HEK293 (cell line): ENCODE measurements around the gene RRP1.

ENCODE experiments used
- CTCF ChIA-PET: fragments of 350-600 bp; formaldehyde crosslinking; extraction: SDS; loops from one replicate; lab custom pipeline; 2021; ENCODE audit warnings: antibody characterized with exemption; lab: Yijun Ruan, JAX
- POLR2A ChIA-PET: fragments of 300-600 bp; formaldehyde crosslinking; extraction: SDS; loops from one replicate; lab custom pipeline; 2020; ENCODE audit warnings: antibody characterized with exemption, inconsistent platforms; lab: Yijun Ruan, JAX
- H3K27ac ChIP-seq: fragments of 200-500 bp; sonication (Bioruptor generic); 2 replicates; pipeline ENCODE4 v1.5.1; 2014; ENCODE audit warnings: low read depth, low read length, control low read depth, inconsistent platforms; ENCODE audit errors: extremely low read depth
- H3K36me3 ChIP-seq, 2 experiments: fragments of 200-500 bp in 1 of 2; sonication (Bioruptor generic) in 1 of 2; 1 replicate in 1 of 2; 2 replicates in 1 of 2; pipeline ENCODE4 v1.5.1; 2014 to 2017; ENCODE audit warnings: inconsistent platforms in 2 of 2, low read length in 2 of 2; ENCODE audit not compliant: control insufficient read depth in 2 of 2, insufficient read depth in 1 of 2
- H3K4me1 ChIP-seq: fragments of 200-500 bp; sonication (Bioruptor generic); 2 replicates; pipeline ENCODE4 v1.5.1; 2014; ENCODE audit warnings: mild to moderate bottlenecking, low read length, inconsistent platforms; ENCODE audit not compliant: control insufficient read depth, insufficient read depth
- H3K4me3 ChIP-seq: 2 replicates; pipeline ENCODE4 v1.5.1; 2011; ENCODE audit warnings: low read depth, mild to moderate bottlenecking, control low read depth, low read length, moderate library complexity
- H3K9me3 ChIP-seq: fragments of 200-500 bp; sonication (Bioruptor generic); 2 replicates; pipeline ENCODE4 v1.5.1; 2014; ENCODE audit warnings: low read depth, low read length, inconsistent platforms; ENCODE audit not compliant: control insufficient read depth, insufficient read depth
- BCL11A ChIP-seq: fragments of 450-650 bp; formaldehyde crosslinking; IDR thresholded peaks from 2 replicates; pipeline ENCODE4 v1.5.1; 2016; ENCODE audit warnings: low read depth, missing biosample characterization, missing genetic modification characterization
- BCL11B ChIP-seq: fragments of 450-650 bp; formaldehyde crosslinking; IDR thresholded peaks from 2 replicates; pipeline ENCODE4 v1.5.1; 2016; ENCODE audit warnings: low read depth, missing biosample characterization, missing genetic modification characterization
- GLI4 ChIP-seq: fragments of 450-650 bp; formaldehyde crosslinking; IDR thresholded peaks from 2 replicates; pipeline ENCODE4 v1.5.1; 2016; ENCODE audit warnings: missing biosample characterization, missing genetic modification characterization
- GLIS1 ChIP-seq: fragments of 450-650 bp; formaldehyde crosslinking; IDR thresholded peaks from 2 replicates; pipeline ENCODE4 v1.5.1; 2016; ENCODE audit warnings: missing biosample characterization, missing genetic modification characterization
- IKZF3 ChIP-seq: fragments of 450-650 bp; IDR thresholded peaks from 2 replicates; pipeline ENCODE4 v1.5.0; 2018; ENCODE audit warnings: missing biosample characterization, mild to moderate bottlenecking, missing genetic modification characterization, moderate library complexity
- PRDM10 ChIP-seq: fragments of 450-650 bp; formaldehyde crosslinking; IDR thresholded peaks from 2 replicates; pipeline ENCODE4 v1.5.1; 2016; ENCODE audit warnings: missing biosample characterization, missing genetic modification characterization
- PRDM4 ChIP-seq: fragments of 450-650 bp; formaldehyde crosslinking; IDR thresholded peaks from 2 replicates; pipeline ENCODE4 v1.5.1; 2017; ENCODE audit warnings: missing biosample characterization, missing genetic modification characterization
- RBAK ChIP-seq: fragments of 450-650 bp; formaldehyde crosslinking; IDR thresholded peaks from 2 replicates; pipeline ENCODE4 v1.5.1; 2016; ENCODE audit warnings: missing biosample characterization, missing genetic modification characterization
- WT1 ChIP-seq: fragments of 450-650 bp; formaldehyde crosslinking; IDR thresholded peaks from 2 replicates; pipeline ENCODE4 v1.5.1; 2016; ENCODE audit warnings: missing biosample characterization, missing genetic modification characterization
- YY1 ChIP-seq: fragments of 450-650 bp; formaldehyde crosslinking; IDR thresholded peaks from 2 replicates; pipeline ENCODE4 v1.5.1; 2018; ENCODE audit warnings: missing biosample characterization, missing genetic modification characterization
- ZBTB17 ChIP-seq: fragments of 450-650 bp; formaldehyde crosslinking; IDR thresholded peaks from 2 replicates; pipeline ENCODE4 v1.5.1; 2016; ENCODE audit warnings: missing biosample characterization, missing genetic modification characterization
- ZFP3 ChIP-seq: fragments of 450-650 bp; formaldehyde crosslinking; IDR thresholded peaks from 2 replicates; pipeline ENCODE4 v1.5.1; 2016; ENCODE audit warnings: low read depth, missing biosample characterization, missing genetic modification characterization
- ZNF146 ChIP-seq: fragments of 450-650 bp; formaldehyde crosslinking; IDR thresholded peaks from 2 replicates; pipeline ENCODE4 v1.5.1; 2016; ENCODE audit warnings: missing biosample characterization, missing genetic modification characterization
- ZNF184 ChIP-seq: fragments of 450-650 bp; IDR thresholded peaks from 2 replicates; pipeline ENCODE4 v1.5.1; 2018; ENCODE audit warnings: missing biosample characterization, mild to moderate bottlenecking, missing genetic modification characterization
- ZNF266 ChIP-seq: fragments of 450-650 bp; formaldehyde crosslinking; IDR thresholded peaks from 2 replicates; pipeline ENCODE4 v1.5.1; 2016; ENCODE audit warnings: missing biosample characterization, missing genetic modification characterization, low read depth
- ZNF530 ChIP-seq: fragments of 450-650 bp; formaldehyde crosslinking; IDR thresholded peaks from 2 replicates; pipeline ENCODE4 v1.5.1; 2016; ENCODE audit warnings: low read depth, missing biosample characterization, missing genetic modification characterization
- ZNF549 ChIP-seq: fragments of 450-650 bp; IDR thresholded peaks from 2 replicates; pipeline ENCODE4 v1.5.1; 2018; ENCODE audit warnings: missing biosample characterization, missing genetic modification characterization, mild to moderate bottlenecking, inconsistent platforms, moderate library complexity
- ZNF560 ChIP-seq: fragments of 450-650 bp; formaldehyde crosslinking; IDR thresholded peaks from 2 replicates; pipeline ENCODE4 v1.5.1; 2017; ENCODE audit warnings: missing biosample characterization, missing genetic modification characterization, borderline replicate concordance
- ZNF621 ChIP-seq: fragments of 450-650 bp; formaldehyde crosslinking; IDR thresholded peaks from 2 replicates; pipeline ENCODE4 v1.5.1; 2017; ENCODE audit warnings: missing biosample characterization, missing genetic modification characterization
- ZNF660 ChIP-seq: fragments of 450-650 bp; IDR thresholded peaks from 2 replicates; pipeline ENCODE4 v1.5.1; 2018; ENCODE audit warnings: missing biosample characterization, mild to moderate bottlenecking, missing genetic modification characterization
- ZNF837 ChIP-seq: fragments of 450-650 bp; formaldehyde crosslinking; IDR thresholded peaks from 2 replicates; pipeline ENCODE4 v1.5.1; 2016; ENCODE audit warnings: missing biosample characterization, missing genetic modification characterization
- ZSCAN16 ChIP-seq: fragments of 450-650 bp; formaldehyde crosslinking; IDR thresholded peaks from 2 replicates; pipeline ENCODE4 v1.5.1; 2016; ENCODE audit warnings: missing biosample characterization, missing genetic modification characterization
- TF ChIP-seq, protein P1 (sequence below): fragments of 450-650 bp; formaldehyde crosslinking; IDR thresholded peaks from 2 replicates; pipeline ENCODE4 v1.5.1; 2016; ENCODE audit warnings: missing biosample characterization, missing genetic modification characterization
- TF ChIP-seq, protein P2 (sequence below): fragments of 450-650 bp; formaldehyde crosslinking; IDR thresholded peaks from 2 replicates; pipeline ENCODE4 v1.5.1; 2016; ENCODE audit warnings: missing biosample characterization, missing genetic modification characterization, borderline replicate concordance

The RRP1 gene

DNA sequence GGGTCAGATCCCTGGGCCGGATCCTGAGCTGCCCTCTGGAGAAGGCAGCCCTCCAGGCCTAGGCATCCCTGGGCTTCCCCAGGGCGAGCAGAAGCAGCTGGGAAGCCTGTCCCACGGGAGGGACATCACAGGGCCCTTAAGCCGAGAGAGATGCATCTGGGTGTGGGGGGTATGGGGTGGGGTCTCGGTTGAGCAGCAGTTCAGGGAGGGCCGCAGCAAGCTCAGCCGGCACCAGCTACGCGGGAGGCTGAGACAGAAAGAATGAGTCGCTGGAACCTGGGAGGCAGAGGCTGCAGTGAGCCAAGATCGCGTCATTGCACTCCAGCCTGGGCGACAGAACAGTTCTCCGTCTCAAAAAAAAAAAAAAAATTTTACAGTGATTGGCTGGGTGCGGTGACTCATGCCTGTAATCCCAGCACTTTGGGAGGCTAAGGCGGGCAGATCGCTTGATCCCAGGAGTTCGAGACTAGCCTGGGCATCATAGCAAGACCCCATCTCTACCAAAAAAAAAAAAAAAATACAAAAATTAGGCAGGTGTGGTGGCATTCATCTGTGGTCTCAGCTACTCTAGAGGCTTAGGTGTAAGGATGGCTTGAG is 37.7 kb downstream of the RRP1 start (continued):
- no peak; the same call in 1 of the 2 replicates for TF ChIP-seq WT1 (tag by site-specific recombination)
- TF ChIP-seq ZSCAN16 (tag by site-specific recombination) = no peak
- no peak for TF ChIP-seq ZNF560
- no peak for TF ChIP-seq IKZF3 (tag by site-specific recombination)
- 0 out of 2 replicates have a peak, but pooled peaks have one; percentile 20 for TF ChIP-seq PRDM10 (tag by site-specific recombination)
- no peak for TF ChIP-seq ZNF266 (tag by site-specific recombination)
- no peak for TF ChIP-seq ZNF530 (tag by site-specific recombination)
- no peak for TF ChIP-seq BCL11A (tag by site-specific recombination)
- TF ChIP-seq ZNF621 (tag by site-specific recombination) = no peak
- TF ChIP-seq, protein P1, sequence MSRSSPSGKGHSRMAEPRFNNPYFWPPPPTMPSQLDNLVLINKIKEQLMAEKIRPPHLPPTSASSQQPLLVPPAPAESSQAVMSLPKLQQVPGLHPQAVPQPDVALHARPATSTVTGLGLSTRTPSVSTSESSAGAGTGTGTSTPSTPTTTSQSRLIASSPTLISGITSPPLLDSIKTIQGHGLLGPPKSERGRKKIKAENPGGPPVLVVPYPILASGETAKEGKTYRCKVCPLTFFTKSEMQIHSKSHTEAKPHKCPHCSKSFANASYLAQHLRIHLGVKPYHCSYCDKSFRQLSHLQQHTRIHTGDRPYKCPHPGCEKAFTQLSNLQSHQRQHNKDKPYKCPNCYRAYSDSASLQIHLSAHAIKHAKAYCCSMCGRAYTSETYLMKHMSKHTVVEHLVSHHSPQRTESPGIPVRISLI (tag by site-specific recombination) = peak; percentile 96
- no peak for TF ChIP-seq BCL11B (tag by site-specific recombination)
- no peak for TF ChIP-seq PRDM4
- TF ChIP-seq RBAK = peak; percentile 9; the same call in 1 of the 2 replicates
- TF ChIP-seq GLI4 (tag by site-specific recombination) = no peak
- TF ChIP-seq ZFP3 (tag by site-specific recombination) = peak; percentile 53; the same call in 1 of the 2 replicates
- no peak for TF ChIP-seq ZNF660
- 0 out of 2 replicates have a peak, but pooled peaks have one; percentile 42 for TF ChIP-seq ZBTB17 (tag by site-specific recombination)
- no peak for TF ChIP-seq YY1 (tag by site-specific recombination)
- no peak for TF ChIP-seq ZNF549 (tag by site-specific recombination)

- no peak overlapping the region for H3K27ac ChIP-seq
- no peak overlapping the region for H3K4me3 ChIP-seq
- no peaks in the 10 kb centered on the region for H3K4me1 ChIP-seq
- POLR2A ChIA-PET = no interaction called here
- CTCF ChIA-PET = interaction anchor here (3.0 kb wide), 1 partner anchor 110 kb away, joined by 9 read pairs; no protein-coding TSS in a partner anchor
- H3K36me3 ChIP-seq = no peaks in the 10 kb centered on the region
- H3K9me3 ChIP-seq = no peaks in the 10 kb centered on the region
- no peak for TF ChIP-seq GLIS1 (tag by site-specific recombination)
- TF ChIP-seq, protein P2, sequence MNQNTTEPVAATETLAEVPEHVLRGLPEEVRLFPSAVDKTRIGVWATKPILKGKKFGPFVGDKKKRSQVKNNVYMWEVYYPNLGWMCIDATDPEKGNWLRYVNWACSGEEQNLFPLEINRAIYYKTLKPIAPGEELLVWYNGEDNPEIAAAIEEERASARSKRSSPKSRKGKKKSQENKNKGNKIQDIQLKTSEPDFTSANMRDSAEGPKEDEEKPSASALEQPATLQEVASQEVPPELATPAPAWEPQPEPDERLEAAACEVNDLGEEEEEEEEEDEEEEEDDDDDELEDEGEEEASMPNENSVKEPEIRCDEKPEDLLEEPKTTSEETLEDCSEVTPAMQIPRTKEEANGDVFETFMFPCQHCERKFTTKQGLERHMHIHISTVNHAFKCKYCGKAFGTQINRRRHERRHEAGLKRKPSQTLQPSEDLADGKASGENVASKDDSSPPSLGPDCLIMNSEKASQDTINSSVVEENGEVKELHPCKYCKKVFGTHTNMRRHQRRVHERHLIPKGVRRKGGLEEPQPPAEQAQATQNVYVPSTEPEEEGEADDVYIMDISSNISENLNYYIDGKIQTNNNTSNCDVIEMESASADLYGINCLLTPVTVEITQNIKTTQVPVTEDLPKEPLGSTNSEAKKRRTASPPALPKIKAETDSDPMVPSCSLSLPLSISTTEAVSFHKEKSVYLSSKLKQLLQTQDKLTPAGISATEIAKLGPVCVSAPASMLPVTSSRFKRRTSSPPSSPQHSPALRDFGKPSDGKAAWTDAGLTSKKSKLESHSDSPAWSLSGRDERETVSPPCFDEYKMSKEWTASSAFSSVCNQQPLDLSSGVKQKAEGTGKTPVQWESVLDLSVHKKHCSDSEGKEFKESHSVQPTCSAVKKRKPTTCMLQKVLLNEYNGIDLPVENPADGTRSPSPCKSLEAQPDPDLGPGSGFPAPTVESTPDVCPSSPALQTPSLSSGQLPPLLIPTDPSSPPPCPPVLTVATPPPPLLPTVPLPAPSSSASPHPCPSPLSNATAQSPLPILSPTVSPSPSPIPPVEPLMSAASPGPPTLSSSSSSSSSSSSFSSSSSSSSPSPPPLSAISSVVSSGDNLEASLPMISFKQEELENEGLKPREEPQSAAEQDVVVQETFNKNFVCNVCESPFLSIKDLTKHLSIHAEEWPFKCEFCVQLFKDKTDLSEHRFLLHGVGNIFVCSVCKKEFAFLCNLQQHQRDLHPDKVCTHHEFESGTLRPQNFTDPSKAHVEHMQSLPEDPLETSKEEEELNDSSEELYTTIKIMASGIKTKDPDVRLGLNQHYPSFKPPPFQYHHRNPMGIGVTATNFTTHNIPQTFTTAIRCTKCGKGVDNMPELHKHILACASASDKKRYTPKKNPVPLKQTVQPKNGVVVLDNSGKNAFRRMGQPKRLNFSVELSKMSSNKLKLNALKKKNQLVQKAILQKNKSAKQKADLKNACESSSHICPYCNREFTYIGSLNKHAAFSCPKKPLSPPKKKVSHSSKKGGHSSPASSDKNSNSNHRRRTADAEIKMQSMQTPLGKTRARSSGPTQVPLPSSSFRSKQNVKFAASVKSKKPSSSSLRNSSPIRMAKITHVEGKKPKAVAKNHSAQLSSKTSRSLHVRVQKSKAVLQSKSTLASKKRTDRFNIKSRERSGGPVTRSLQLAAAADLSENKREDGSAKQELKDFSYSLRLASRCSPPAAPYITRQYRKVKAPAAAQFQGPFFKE (tag by site-specific recombination) = no peak
- TF ChIP-seq ZNF184 (tag by site-specific recombination) = no peak
- no peak for TF ChIP-seq ZNF146
- TF ChIP-seq ZNF837 (tag by site-specific recombination) = no peak
Measured at GRCh38 chr21:43829161-43829560, 39.8 kb downstream of the RRP1 start.
